ENCODE measurements around the gene VPS26B.

DNA sequence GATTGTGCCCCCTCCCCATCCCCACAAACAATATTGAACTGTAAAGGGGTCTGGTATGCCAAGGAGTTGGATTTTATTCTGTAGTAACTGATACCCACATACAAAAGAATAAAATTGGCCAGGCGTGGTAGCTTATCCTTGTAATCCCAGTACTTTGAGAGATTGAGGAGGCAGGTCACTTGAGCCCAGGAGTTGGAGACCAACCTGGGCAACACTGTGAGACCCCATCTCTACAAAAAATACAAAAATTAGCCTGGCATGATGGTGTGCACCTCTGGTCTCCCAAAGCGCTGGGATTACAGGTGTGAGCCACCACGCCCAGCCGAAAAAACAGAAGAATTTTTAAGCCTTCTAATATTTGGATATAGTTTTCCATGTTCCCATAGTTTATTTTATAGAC, 47.5 kb downstream of the VPS26B start:
- TF ChIP-seq CREB1 (IDR thresholded peaks at IDR 0.05; ENCODE audit: low read depth) (no peak), NFIC (IDR thresholded peaks at IDR 0.05) (no peak), RAD21 (IDR thresholded peaks at IDR 0.05; ENCODE audit: low read depth) (no peak), CEBPB (IDR thresholded peaks at IDR 0.05) (no peak), FOXM1 (IDR thresholded peaks at IDR 0.05; ENCODE audit: borderline replicate concordance, low read depth) (no peak), ZBTB7A (IDR thresholded peaks at IDR 0.05; ENCODE audit: low read depth) (no peak)
- TF ChIP-seq, protein P1, sequence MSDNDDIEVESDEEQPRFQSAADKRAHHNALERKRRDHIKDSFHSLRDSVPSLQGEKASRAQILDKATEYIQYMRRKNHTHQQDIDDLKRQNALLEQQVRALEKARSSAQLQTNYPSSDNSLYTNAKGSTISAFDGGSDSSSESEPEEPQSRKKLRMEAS (IDR thresholded peaks at IDR 0.05) = no peak
- TF ChIP-seq, protein P2, sequence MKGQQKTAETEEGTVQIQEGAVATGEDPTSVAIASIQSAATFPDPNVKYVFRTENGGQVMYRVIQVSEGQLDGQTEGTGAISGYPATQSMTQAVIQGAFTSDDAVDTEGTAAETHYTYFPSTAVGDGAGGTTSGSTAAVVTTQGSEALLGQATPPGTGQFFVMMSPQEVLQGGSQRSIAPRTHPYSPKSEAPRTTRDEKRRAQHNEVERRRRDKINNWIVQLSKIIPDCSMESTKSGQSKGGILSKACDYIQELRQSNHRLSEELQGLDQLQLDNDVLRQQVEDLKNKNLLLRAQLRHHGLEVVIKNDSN (IDR thresholded peaks at IDR 0.05) = no peak
- TF ChIP-seq, protein P3, sequence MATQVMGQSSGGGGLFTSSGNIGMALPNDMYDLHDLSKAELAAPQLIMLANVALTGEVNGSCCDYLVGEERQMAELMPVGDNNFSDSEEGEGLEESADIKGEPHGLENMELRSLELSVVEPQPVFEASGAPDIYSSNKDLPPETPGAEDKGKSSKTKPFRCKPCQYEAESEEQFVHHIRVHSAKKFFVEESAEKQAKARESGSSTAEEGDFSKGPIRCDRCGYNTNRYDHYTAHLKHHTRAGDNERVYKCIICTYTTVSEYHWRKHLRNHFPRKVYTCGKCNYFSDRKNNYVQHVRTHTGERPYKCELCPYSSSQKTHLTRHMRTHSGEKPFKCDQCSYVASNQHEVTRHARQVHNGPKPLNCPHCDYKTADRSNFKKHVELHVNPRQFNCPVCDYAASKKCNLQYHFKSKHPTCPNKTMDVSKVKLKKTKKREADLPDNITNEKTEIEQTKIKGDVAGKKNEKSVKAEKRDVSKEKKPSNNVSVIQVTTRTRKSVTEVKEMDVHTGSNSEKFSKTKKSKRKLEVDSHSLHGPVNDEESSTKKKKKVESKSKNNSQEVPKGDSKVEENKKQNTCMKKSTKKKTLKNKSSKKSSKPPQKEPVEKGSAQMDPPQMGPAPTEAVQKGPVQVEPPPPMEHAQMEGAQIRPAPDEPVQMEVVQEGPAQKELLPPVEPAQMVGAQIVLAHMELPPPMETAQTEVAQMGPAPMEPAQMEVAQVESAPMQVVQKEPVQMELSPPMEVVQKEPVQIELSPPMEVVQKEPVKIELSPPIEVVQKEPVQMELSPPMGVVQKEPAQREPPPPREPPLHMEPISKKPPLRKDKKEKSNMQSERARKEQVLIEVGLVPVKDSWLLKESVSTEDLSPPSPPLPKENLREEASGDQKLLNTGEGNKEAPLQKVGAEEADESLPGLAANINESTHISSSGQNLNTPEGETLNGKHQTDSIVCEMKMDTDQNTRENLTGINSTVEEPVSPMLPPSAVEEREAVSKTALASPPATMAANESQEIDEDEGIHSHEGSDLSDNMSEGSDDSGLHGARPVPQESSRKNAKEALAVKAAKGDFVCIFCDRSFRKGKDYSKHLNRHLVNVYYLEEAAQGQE (IDR thresholded peaks at IDR 0.05; ENCODE audit: low read depth) = no peak

Data from Ishikawa (cell line).